GM18507 (cell line): ENCODE results near the gene HKDC1.
"Not testable (repeated sequence)": the region's sequence is repeated elsewhere in the genome, so short reads cannot be mapped to it uniquely, and the experiment has no call there.

ENCODE experiments used
- DNase-seq: peaks from one replicate; pipeline ENCODE4 v3.0.0; 2011; ENCODE audit warnings: low read depth; ENCODE audit not compliant: insufficient read length; ENCODE audit errors: extremely low spot score
- FAIRE-seq: peaks from 2 replicates; lab custom pipeline; 2011; peaks lifted over from hg19 to GRCh38; lab: Jason Lieb, UNC

HKDC1 gene

DNA sequence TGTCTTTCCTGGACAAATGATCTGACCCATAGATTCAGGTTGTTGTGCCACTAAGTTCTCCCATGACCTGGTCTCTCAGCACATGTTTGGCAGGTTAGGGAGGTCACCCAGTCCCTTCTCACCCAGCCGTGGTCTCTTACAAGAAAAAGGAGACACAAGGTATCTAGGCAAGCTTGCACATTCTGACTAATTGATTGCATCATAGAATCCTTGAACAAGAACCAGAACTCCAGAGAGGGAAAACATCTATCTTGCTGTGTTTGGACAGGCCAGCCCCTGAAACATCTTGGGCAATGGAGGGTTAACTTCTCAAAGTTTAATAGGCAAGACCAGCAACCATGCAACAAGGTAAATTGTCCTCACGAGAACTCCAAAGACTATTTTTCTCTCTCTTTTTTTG, 49.6 kb downstream of the HKDC1 start:
- no peak for DNase-seq
- no peak for FAIRE-seq

DNA sequence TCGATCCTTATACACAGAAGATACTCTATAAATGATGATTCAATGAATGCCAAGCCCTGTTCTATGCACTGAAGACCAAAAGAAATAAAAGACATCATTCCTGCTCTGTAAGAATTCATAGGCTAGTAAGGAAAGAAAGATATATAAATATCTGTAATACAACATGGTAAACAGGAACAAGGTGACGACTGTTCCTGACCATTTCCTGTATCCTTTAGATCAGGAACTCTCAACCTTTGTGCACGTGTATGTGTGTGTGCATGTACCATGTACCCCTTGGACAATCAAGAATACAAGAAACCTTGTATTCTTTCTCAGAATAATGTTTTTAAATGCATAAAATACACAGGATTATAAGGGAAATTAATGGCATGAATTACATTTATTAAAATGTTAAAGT, 50.9 kb downstream of the HKDC1 start:
- no peak for DNase-seq
- FAIRE-seq: no peak

DNA sequence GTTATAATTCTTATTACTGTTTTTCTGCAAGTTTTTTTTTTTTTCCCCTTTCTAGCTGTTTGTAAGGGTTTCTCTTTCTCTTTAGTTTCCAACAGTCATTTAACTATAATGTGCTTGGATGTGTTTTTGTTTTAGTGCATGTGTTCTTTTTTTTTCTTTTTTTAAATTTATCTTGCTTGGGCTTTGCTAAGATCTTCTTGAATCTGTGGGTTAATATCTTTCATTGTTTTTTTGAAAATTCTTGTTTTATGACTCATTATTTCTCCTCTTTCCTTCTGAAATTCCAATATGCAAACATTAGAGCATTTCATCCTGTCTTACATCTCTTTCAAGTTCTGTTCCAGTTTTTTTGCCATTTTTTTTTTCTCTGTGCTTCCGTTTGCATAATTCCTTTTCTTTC, 52.5 kb downstream of the HKDC1 start:
- DNase-seq (no peak), FAIRE-seq (no peak)

DNA sequence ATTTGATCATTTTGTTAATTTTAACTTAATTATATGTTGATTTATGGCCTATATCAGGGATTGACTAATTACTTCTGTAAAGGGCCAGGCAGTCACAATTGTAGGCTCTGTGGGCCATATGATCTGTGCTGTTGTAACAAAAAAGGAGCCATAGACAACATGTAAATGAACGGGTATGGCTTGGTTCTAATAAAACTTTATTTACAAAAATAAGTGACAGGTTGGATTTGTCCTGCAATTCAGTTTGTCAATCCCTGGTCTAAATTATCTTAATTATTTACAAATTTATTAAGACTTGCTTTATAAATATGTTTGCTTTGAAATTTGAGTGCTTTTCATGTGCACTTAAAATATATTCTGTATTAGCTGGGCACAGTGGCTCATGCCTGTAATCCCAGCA, 55.3 kb downstream of the HKDC1 start:
- DNase-seq (no peak), FAIRE-seq (no peak)

DNA sequence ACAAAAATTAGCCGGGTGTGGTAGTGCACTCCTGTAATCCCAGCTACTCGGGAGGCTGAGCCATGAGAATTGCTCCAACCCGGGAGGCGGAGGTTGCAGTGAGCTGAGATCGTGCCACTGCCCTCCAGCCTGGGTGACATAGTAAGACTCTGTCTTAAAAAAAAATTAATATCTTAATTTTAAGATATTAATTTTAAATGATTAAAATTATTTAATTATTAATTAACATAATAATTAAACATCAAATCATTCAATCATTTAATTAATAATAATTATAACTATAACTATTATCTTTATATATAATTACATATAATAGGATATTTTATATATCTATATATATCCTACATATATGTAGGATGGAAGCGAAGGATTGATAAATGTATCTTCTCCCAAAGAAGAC, 56.4 kb downstream of the HKDC1 start:
- DNase-seq: no peak
- no peak for FAIRE-seq

DNA sequence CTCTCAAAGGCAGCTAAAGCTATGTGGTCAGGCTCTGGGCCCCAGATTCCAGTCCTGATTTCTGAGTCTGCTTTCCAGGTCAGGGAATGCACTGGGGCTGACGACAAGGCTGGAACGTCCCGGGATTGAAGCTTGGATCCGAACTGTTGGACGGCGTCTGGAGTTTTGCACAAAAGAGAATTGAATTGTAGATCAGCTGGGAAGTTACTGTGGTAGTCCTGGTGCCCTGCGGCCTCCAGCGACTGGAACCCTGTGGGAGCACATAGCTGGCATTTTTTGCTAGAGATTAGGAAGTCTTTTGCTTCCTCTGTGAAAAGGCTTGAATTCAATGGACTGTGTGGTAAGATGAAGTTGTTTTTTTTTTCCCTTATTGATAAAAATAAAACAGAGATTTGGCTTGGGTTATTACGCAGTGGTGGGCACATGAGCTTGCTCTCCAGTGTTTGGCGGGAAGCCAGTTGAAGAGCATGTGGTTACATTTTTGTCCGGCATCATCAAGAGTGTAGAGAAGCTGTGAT, 58.4 kb downstream of the HKDC1 start, which contains the start of gene HK1:
Gene HK1, plus strand, starts transcription at position 51 of the 518 bp plus-strand sequence.
- no peak for FAIRE-seq
- no peak for DNase-seq

DNA sequence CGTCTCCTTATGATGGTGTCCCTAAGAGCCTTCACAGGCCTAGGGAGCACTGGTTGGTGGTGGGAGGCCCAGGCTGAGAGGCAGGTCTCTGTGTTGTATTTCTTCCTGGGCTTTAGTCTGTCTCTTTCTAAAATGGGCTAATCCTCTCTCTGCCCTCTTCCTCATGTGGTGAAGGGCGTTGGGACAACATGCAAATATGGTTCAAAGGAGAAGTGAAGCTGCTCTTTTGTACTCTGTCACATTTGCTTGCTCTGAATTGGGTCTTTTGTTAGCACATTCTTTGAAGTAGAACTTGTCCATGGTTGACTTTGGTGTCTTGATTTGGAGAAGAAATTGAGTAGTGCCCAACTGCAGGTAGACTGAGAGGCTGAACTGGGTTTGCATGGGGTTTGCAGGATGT, 59.0 kb downstream of the HKDC1 start:
- DNase-seq: no peak

DNA sequence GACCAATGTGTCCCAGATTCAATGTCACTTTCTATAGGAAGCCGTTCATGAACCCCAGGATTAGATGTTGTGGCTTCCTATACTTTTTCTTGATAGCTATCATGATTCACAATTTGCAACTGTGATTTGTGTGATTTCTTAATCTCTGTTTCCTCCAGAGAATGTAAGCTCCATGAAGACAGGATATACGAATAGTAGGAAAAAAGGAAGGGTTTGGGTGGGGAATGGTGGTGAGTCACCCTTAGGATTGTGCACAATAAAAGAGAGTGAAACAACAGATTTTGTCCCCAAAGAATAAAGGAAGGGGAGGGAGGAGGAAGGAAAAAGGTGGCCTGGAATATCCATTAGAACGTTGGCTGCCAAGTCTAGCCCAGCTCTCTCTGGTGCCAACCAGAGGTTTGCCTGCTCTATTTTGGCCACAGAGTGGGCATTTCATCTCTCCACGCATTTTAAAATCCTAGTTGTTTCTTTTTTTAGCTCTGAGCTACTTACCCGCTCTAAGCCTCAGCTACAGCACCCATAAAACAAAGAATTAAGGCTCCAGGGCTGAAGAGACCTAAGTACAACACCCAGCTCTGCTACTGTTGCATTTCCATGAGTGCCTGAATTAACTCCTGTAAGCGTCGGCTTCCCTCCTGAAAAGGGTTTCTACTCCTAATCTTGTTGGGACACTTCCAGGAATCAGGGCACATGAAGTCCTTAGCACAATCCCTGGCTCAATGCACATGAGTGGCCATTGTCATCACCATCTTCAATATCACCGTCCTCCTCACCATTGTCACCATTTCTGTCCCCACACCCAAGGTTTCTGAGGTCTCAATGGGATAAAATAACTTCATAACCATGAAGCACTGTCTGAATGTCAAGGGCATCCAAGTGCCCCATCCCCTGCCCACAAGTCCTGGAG, 61.6 kb downstream of the HKDC1 start:
- DNase-seq (no peak), FAIRE-seq (no peak)

More for the DNA sequence above, 59.0 kb downstream of the HKDC1 start:
- FAIRE-seq: peak; percentile 24

DNA sequence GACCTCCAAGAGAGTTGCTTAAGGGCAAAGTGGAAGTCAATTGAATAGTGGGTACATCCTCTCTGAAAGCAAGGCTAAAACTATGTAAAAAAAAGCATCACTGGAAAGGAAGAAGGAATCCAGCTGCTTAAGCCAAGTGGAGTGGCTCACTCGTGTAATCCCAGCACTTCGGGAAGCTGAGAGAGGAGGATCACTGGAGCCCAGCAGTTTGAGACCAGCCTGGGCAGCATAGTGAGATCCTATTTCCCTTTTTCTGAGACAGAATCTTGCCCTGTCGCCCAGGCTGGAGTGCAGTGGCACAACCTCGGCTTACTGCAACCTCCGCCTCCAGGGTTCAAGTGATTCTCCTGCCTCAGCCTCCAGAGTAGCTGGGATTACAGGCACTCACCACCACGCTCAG, 64.3 kb downstream of the HKDC1 start:
- DNase-seq, FAIRE-seq: not testable (repeated sequence)

DNA sequence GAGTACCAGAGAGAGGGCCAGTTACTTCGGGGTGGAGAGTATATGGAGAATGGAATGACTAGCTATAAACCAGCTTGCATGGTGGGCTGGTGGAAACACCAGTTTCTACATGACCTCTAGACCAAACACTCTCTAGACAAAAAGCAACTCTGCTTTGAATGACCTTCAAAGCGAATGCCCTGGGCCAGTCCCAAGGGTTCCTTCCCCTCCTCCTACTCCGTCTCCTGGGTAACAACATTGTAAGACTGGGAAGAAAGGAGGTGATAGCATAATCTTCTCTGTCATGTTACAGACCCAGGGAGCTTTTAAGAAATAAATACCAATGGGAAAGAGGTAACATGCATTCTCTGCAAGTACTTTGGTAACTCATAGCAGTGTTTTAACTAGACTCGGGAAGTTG, 65.6 kb downstream of the HKDC1 start:
- DNase-seq: no peak
- FAIRE-seq: no peak

DNA sequence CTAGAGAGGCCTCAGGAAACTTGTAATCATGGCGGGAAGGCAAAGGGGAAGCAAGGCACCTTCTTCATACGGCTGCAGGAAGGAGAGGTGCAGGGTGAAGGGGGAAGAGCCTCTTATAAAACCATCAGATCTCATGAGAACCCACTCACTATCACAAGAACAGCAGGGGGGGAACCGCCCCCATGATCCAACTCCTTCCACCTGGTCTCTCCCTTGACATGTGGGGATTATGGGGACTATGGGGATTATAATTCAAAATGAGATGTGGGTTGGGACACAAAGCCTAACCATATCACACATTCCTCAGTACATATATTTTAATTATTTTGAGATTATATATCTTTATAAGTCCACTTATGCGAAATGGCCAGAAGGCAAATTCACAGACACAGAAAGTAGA, 67.0 kb downstream of the HKDC1 start:
- DNase-seq (no peak), FAIRE-seq (no peak)

DNA sequence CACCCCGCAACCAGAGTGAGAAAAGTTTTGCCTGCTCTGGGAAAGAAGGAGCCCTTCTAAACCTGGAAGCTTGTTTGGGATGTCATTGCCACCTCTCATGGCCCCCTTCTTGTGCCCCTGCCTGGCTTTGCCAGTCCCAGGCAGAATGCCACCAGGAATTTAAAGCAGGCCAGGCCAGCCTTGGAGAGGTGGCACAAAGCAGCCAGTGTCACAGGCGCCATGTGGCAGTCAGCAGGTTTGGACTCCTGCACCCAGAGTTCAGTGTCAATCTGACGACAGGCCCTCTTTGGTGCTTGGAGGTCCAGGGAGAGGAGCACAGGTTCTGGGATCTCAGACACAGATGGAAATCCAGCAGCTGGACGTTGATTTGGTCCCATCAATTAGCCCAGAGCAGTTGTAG, 70.9 kb downstream of the HKDC1 start:
- FAIRE-seq (no peak), DNase-seq (no peak)

DNA sequence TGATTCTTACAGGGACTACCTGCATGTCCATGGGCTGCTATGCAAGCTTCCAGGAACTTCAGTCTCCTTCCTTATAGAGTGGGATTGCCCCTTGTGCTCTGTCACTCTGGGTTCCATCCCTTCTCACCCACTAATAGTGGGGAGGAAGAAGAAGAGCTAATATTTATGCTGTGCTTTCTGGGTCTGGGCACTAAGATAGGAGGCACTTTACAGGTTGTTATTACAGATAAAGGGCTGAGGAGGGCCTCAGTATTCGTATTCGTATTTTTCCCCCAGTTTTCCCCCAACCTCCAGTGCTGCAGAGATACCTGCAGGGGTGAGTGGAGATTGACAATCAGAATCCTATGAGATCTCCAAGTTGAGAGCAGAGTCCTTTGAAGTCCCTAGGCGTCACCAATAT, 72.3 kb downstream of the HKDC1 start:
- FAIRE-seq (no peak), DNase-seq (no peak)

DNA sequence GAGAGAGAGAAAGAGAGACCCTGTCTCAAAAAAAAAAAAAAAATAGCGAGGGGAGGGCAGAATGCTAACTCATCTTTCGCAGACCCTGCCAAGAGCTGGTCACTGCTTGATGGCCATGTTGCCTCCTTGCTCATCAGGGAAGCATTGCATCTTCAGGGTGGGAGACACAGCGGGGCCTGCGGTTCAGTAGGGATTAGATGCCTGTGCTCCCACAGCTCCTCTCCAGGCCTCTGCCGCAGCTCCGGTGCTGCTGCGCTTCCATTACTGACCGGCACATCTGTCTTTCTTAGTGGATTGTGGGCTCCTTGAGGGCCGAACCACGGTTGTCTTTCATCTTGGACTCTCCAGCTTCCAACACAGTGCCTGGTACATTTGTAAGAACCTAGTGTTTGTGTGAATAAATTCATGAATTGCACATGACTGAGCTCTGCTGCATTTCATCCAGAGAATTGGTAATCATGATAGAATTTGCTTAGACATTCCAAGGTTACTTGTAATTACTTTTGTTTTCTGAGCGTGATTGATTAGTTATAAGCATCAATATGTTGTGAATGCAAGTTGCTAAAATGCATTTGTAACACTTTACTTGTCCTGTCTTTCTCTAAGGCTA, 75.0 kb downstream of the HKDC1 start:
- DNase-seq: no peak
- FAIRE-seq: no peak

DNA sequence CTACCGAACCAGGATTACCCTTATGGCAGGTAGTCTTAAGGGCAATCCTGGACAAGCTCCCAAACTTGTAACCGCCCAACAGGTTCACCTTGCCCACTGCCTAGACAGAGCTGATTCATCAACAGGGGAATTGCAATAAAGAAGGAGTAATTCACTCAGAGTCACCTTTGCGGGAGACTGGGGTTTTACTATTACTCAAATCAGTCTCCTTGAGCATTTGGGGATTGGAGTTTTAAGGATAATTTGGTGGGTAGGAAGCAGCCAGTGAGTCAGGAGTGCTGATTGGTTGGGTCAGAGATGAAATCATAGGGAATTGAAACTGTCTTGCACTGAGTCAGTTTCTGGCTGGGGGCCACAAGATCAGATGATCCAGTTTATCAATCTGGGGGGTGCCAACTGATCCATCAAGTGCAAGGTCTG, 83.5 kb downstream of the HKDC1 start:
- DNase-seq (no peak), FAIRE-seq (no peak)

DNA sequence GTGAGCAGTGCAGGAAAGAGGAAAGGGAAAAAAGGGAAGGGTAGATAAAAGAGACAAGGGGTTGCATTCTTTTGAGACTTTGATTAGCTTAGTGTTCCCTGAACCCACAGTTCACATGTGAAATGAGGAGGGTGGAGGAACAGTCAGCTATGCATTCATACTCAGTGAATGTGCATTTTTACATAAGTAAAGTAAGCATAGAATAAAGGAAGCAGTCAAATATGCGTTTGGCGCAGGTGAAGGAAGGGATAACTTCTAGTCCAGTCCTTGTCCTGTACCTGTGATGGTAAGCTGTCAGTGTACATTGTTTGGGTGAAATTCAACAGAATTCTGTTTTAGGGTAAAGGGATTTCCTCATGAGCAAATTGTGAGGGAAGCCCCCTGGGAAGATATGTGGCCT, 86.3 kb downstream of the HKDC1 start:
- DNase-seq (no peak), FAIRE-seq (no peak)

DNA sequence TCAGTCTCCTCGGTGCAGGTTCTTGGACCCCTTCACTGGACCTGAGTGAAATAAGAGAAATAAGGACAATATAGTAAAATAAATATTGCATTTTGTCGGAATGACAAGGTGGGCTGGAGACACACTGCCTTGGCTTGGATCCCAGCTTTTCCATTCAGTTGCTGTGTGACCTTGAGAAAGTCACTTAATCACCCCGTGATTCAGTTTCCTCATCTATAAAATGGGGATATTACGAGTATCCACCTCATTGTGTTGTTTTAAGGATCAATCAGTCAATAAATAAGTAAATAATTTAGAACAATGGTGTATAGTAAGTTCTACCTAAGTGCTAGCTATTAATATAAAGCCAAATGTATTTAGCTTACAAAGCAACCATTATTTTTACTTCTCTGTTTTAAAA, 87.3 kb downstream of the HKDC1 start:
- DNase-seq: no peak
- no peak for FAIRE-seq

DNA sequence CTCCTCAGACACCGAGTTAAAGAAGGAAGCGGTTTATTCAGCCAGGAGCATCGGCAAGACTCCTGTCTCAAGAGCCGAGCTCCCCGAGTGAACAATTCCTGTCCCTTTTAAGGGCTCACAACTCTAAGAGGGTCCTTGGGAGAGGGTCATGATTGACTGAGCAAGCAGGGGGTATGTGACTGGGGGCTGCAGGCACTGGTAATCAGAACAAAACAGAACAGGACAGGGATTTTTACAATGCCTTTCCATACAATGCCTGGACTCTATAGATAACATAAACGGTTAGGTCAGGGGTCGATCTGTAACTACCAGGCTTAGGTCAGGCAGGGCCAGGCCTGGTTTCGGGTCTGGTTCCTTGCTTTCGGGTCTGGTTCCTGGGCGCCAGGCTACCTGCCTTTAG, 88.2 kb downstream of the HKDC1 start:
- not testable (repeated sequence) for DNase-seq, FAIRE-seq

DNA sequence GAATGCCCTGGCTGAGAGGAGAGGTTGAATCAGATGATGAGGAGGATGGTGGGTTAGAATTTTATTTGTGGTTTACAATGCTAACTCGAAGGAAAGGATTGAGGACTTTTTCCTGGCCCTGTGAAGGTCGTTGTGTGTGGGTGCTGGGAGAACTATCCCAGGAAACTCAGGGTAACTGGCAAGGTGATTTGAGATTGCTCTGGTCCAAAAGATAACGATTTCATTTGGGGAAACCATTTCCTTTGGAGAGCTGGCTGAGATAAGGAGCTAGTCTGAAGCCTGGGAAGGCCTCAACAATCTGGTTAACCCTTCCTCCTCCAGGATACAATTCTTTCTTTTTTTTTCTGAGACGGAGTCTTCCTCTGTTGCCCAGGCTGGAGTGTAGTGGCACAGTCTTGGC, 91.2 kb downstream of the HKDC1 start:
- FAIRE-seq (no peak), DNase-seq (no peak)

DNA sequence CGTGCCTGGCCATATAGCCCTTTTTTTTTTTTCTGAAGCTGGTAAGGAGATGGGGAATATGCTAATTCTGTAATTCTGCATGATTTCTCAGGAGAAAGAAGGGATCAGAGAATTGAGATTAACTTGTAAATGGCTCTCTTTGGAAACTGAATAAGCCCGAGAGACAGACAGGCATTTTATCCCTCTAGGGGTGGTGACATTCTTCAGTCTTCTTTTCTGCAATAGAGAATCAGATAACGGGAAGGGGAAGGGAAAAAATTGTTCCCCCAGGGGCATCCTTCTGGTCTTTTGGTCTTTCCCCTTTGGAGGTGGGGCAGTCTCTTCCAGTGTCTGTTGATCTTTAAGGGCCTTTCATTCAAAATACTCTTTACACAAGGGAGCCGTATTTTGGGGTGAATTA, 92.4 kb downstream of the HKDC1 start:
- FAIRE-seq: no peak
- DNase-seq: no peak

DNA sequence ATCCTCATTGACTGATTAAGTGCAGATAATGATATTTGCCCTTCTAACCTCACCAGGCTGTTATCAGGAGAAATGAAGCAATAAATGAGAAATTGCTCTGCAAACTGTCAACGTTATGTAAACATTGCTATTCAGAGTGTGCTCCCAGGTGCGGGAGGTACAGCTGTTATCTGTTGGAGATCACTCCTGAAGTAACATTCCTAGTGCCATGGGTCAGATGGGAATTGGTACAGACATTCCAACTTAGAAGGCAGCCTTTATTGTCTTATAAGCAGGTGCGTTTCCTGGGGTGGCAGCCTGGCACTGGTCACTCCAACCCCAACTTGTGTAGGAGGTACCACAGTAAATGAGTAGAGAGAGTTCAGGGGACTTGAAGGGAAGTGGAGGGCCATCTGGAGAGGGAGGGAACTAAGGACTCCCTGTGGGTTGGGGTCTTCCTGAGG, 95.0 kb downstream of the HKDC1 start:
- FAIRE-seq (no peak), DNase-seq (no peak)
